HepG2 (cell line): Measurements from ENCODE around the gene POLR2H. TPM values are rescaled to one million over a fixed set of nuclear protein-coding genes. Genes with fewer than 3 reads are reported as not detected.

ENCODE experiments used
- ADNP ChIP-seq: sonication (generic); formaldehyde crosslinking; IDR thresholded peaks from 2 replicates; pipeline ENCODE4 v1.4.0; 2020; ENCODE audit warnings: missing genetic modification reagents
- NFIC ChIP-seq: IDR thresholded peaks from 2 replicates; pipeline ENCODE4 v1.6.1; 2012; ENCODE audit warnings: mild to moderate bottlenecking, low read length, inconsistent platforms
- SIN3A ChIP-seq: IDR thresholded peaks from 2 replicates; pipeline ENCODE4 v1.6.1; 2011; ENCODE audit warnings: low read depth, mild to moderate bottlenecking, control low read depth, low read length, borderline replicate concordance
- SMARCC2 ChIP-seq: fragments of 450-650 bp; IDR thresholded peaks from 2 replicates; pipeline ENCODE4 v1.6.1; 2017; ENCODE audit warnings: antibody characterized with exemption, mild to moderate bottlenecking
- ZNF24 ChIP-seq: fragments of 450-650 bp; IDR thresholded peaks from 2 replicates; pipeline ENCODE4 v1.6.1; 2017; ENCODE audit warnings: antibody characterized with exemption, mild to moderate bottlenecking
- ZNF615 ChIP-seq: sonication (generic); formaldehyde crosslinking; IDR thresholded peaks from 2 replicates; pipeline ENCODE4 v1.5.0; 2020; ENCODE audit warnings: mild to moderate bottlenecking, missing genetic modification reagents, borderline replicate concordance
- polyA plus RNA-seq, 8 experiments: library from polyadenylated mRNA; depleted of rRNA in 3 of 8; stranded (reverse) in 7 of 8; unstranded in 1 of 8; fragments of >200 nt; fragmentation: Illumina TruSeq in 4 of 8; extraction: Trizol in 4 of 8; gene quantifications; 2 replicates each; pipeline versions ENCODE4 v1.2.1 to v1.2.3, GENCODE V29; 2011 to 2016; ENCODE audit warnings: low read depth in 4 of 8, missing spikeins in 1 of 8, mixed read lengths in 1 of 8; ENCODE audit not compliant: insufficient read depth in 1 of 8
- total RNA-seq, 5 experiments: library from RNA; depleted of rRNA; stranded (reverse); fragments of >200 nt; fragmentation: Illumina TruSeq; extraction: Trizol; gene quantifications; 2 replicates each; pipeline ENCODE4 v1.2.3, GENCODE V29; 2016; ENCODE audit warnings: low read depth in 1 of 5
- TF ChIP-seq, protein P1 (sequence below), 2 experiments: sonication (generic) in 1 of 2; formaldehyde crosslinking in 1 of 2; IDR thresholded peaks; 2 replicates each; pipeline versions ENCODE4 v1.6.1 to v1.9.0; 2014 to 2022; ENCODE audit warnings: antibody characterized with exemption in 1 of 2, borderline replicate concordance in 1 of 2, inconsistent platforms in 1 of 2, low read depth in 1 of 2, missing genetic modification reagents in 1 of 2
- TF ChIP-seq, protein P2 (sequence below), 2 experiments: fragments of 450-650 bp in 1 of 2; sonication (generic) in 1 of 2; formaldehyde crosslinking in 1 of 2; IDR thresholded peaks; 2 replicates each; pipeline versions ENCODE4 v1.6.1 to v1.8.0; 2016 to 2022; ENCODE audit warnings: antibody characterized with exemption in 1 of 2, mild to moderate bottlenecking in 1 of 2, missing genetic modification reagents in 1 of 2

Gene POLR2H
- total and polyA plus RNA-seq, 2 of the 13 experiments (the other 11 are each of a cell fraction or from before 2014, with no cell fraction given), result 118 to 194 TPM

DNA sequence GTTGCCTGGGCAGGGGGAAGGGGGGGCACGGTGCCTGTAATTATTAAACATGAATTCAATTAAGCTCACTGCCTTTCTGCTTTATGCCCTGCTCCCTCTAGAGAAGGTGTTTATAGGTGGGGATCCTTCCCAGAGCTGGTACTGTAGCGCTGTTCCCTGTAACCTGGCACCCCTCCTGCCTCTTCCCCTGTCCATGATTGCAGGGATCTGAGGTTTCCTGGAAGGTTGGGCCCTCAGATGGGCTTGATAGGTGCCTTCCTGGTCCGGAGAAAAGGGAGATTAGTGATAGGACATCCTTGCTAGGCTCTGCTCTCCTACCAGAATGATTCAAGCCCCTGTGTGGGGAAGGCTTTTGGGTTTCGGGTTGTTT, 26.2 kb upstream of the POLR2H start (continued):
- TF ChIP-seq, protein P1, sequence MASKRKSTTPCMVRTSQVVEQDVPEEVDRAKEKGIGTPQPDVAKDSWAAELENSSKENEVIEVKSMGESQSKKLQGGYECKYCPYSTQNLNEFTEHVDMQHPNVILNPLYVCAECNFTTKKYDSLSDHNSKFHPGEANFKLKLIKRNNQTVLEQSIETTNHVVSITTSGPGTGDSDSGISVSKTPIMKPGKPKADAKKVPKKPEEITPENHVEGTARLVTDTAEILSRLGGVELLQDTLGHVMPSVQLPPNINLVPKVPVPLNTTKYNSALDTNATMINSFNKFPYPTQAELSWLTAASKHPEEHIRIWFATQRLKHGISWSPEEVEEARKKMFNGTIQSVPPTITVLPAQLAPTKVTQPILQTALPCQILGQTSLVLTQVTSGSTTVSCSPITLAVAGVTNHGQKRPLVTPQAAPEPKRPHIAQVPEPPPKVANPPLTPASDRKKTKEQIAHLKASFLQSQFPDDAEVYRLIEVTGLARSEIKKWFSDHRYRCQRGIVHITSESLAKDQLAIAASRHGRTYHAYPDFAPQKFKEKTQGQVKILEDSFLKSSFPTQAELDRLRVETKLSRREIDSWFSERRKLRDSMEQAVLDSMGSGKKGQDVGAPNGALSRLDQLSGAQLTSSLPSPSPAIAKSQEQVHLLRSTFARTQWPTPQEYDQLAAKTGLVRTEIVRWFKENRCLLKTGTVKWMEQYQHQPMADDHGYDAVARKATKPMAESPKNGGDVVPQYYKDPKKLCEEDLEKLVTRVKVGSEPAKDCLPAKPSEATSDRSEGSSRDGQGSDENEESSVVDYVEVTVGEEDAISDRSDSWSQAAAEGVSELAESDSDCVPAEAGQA (IDR thresholded peaks at IDR 0.05; ENCODE audit: low read depth), result no peak
- TF ChIP-seq, protein P1 (CRISPR knock-in tag; IDR thresholded peaks at IDR 0.05; ENCODE audit: borderline replicate concordance), result no peak
- TF ChIP-seq NFIC (no peak), ADNP (CRISPR knock-in tag) (no peak), ZNF24 (no peak), ZNF615 (no peak), SMARCC2 (no peak), SIN3A (peak; percentile 2; the same call in 1 of the 2 replicates)
- TF ChIP-seq, protein P2, sequence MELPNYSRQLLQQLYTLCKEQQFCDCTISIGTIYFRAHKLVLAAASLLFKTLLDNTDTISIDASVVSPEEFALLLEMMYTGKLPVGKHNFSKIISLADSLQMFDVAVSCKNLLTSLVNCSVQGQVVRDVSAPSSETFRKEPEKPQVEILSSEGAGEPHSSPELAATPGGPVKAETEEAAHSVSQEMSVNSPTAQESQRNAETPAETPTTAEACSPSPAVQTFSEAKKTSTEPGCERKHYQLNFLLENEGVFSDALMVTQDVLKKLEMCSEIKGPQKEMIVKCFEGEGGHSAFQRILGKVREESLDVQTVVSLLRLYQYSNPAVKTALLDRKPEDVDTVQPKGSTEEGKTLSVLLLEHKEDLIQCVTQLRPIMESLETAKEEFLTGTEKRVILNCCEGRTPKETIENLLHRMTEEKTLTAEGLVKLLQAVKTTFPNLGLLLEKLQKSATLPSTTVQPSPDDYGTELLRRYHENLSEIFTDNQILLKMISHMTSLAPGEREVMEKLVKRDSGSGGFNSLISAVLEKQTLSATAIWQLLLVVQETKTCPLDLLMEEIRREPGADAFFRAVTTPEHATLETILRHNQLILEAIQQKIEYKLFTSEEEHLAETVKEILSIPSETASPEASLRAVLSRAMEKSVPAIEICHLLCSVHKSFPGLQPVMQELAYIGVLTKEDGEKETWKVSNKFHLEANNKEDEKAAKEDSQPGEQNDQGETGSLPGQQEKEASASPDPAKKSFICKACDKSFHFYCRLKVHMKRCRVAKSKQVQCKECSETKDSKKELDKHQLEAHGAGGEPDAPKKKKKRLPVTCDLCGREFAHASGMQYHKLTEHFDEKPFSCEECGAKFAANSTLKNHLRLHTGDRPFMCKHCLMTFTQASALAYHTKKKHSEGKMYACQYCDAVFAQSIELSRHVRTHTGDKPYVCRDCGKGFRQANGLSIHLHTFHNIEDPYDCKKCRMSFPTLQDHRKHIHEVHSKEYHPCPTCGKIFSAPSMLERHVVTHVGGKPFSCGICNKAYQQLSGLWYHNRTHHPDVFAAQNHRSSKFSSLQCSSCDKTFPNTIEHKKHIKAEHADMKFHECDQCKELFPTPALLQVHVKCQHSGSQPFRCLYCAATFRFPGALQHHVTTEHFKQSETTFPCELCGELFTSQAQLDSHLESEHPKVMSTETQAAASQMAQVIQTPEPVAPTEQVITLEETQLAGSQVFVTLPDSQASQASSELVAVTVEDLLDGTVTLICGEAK (IDR thresholded peaks at IDR 0.05), result no peak
- TF ChIP-seq, protein P2 (CRISPR knock-in tag; IDR thresholded peaks at IDR 0.05), result no peak
